Stimulated activated CD4-positive, alpha-beta T cell treated with anti-CD3 and anti-CD28 coated beads, Interleukin-15, amount 100 ng/mL, for 48 hours (primary cell): Measurements from ENCODE around the gene ZNF423.

Source experiments
- DNase-seq, 2 donors: peaks; one replicate each; pipeline ENCODE4 v3.0.0-alpha.2; 2020; ENCODE audit warnings: low read depth in 2 of 2

Gene ZNF423

GRCh38 chr16:49439050-49439449 is 416.9 kb downstream of the ZNF423 start:
- no peak for DNase-seq
